ENCODE results near the gene BRS3. TPM values are rescaled to one million over a fixed set of nuclear protein-coding genes. Genes with fewer than 3 reads are reported as not detected.

Gene BRS3
- total RNA-seq, 1 donor from 2014 or later, result not detected

- ATAC-seq, result no peak
- no peak for DNase-seq (ENCODE audit: low spot score)
These were observed 5.3 kb downstream of the BRS3 start for GRCh38 chrX:136493011-136493410.

GRCh38 chrX:136495043-136495442, 7.3 kb downstream of the BRS3 start:
- ATAC-seq, result no peak
- no peak for DNase-seq (ENCODE audit: low spot score)

GRCh38 chrX:136496186-136496763, 8.5 kb downstream of the BRS3 start:
- DNase-seq (ENCODE audit: low spot score), result no peak
- ATAC-seq, result no peak

- DNase-seq (ENCODE audit: low spot score) (peak; percentile 79), ATAC-seq (peak; percentile 91)
These were observed 9.2 kb downstream of the BRS3 start for GRCh38 chrX:136496764-136497555.

- DNase-seq (ENCODE audit: low spot score), result no peak
- ATAC-seq, result no peak
These were observed 9.9 kb downstream of the BRS3 start, which contains the start of gene HTATSF1 for GRCh38 chrX:136497556-136498052. Gene HTATSF1, plus strand, starts transcription at chrX:136497592. Its CDS starts 93 bp downstream, at chrX:136497685.

- DNase-seq (ENCODE audit: low spot score) (no peak), ATAC-seq (no peak)
These were observed 31.3 kb downstream of the BRS3 start for GRCh38 chrX:136519069-136519468.

GRCh38 chrX:136523770-136524169, 36.0 kb downstream of the BRS3 start:
- DNase-seq (ENCODE audit: low spot score), result no peak
- ATAC-seq, result no peak

GRCh38 chrX:136525738-136526606, 38.2 kb downstream of the BRS3 start:
- ATAC-seq (peak; percentile 90), DNase-seq (ENCODE audit: low spot score) (peak; percentile 48)

GRCh38 chrX:136528645-136529315, 41.0 kb downstream of the BRS3 start:
- DNase-seq (ENCODE audit: low spot score) (no peak), ATAC-seq (no peak)

GRCh38 chrX:136529795-136530194, 42.0 kb downstream of the BRS3 start:
- no peak for ATAC-seq

GRCh38 chrX:136531951-136532350, 44.2 kb downstream of the BRS3 start, which contains the start of gene VGLL1:
Gene VGLL1, plus strand, starts transcription at chrX:136532215. Its CDS starts 3,806 bp downstream, at chrX:136536021.
- no peak for ATAC-seq

More at GRCh38 chrX:136529795-136530194, 42.0 kb downstream of the BRS3 start:
- no peak for DNase-seq (ENCODE audit: low spot score)

GRCh38 chrX:136534131-136534530, 46.4 kb downstream of the BRS3 start:
- ATAC-seq, result no peak
- DNase-seq (ENCODE audit: low spot score), result no peak

More at GRCh38 chrX:136531951-136532350, 44.2 kb downstream of the BRS3 start, which contains the start of gene VGLL1:
- no peak for DNase-seq (ENCODE audit: low spot score)

GRCh38 chrX:136538811-136539210, 51.1 kb downstream of the BRS3 start:
- ATAC-seq (no peak), DNase-seq (ENCODE audit: low spot score) (no peak)

GRCh38 chrX:136540226-136540625, 52.5 kb downstream of the BRS3 start:
- DNase-seq (ENCODE audit: low spot score) (no peak), ATAC-seq (no peak)

GRCh38 chrX:136541294-136541693, 53.5 kb downstream of the BRS3 start:
- DNase-seq (ENCODE audit: low spot score) (no peak), ATAC-seq (no peak)

- DNase-seq (ENCODE audit: low spot score), result no peak
- no peak for ATAC-seq
These were observed 54.5 kb downstream of the BRS3 start for GRCh38 chrX:136542281-136542680.
